NCI-H345 treated with DMSO at 0.1 percent for 48 hours (cell line): ENCODE results near the gene RPL29.
"Not testable (repeated sequence)": the region's sequence is repeated elsewhere in the genome, so short reads cannot be mapped to it uniquely, and the experiment has no call there.

Source experiments
- DNase-seq: peaks from one replicate; lab custom pipeline; 2025; ENCODE audit not compliant: unreplicated experiment; lab: John Stamatoyannopoulos, UW

RPL29 gene

DNA sequence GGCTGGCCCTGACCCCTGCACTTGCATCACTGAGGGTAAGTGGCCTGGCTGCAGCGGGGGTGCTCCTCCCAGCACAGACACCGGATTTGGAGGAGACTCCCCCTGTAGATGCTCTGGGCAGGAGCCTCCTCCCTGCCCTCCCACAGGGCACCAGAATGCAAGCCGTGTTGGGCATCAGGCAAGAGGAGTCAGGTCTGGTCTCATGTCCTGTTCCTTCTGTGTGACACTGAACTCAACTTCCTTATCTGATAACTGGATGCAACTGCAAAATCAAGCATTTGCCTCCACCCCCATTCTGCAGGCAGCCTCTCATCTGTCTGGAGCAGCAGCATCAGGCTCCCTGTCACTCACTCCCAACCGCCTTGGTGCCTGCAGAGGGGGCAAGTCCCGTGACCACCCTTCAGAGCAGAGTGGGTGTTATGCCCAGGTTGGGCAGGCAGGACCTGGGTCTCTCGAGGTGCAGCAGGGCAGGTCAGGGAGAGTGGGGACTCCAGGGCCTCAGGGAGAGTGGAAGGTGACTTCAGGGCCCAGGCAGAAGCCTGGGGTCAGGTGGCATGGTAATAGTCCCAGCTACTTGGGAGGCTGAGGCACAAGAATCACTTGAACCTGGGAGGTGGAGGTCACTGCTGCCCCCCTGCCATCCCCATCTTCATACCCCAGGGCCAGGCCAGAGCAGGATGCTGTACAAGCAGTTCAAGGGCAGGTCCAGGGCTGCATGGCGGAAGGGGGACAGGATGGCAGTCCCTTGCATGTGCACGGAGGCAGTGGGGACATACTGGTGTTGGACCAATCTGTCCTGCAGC is 10.5 kb upstream of the RPL29 start:
- DNase-seq = no peak

DNA sequence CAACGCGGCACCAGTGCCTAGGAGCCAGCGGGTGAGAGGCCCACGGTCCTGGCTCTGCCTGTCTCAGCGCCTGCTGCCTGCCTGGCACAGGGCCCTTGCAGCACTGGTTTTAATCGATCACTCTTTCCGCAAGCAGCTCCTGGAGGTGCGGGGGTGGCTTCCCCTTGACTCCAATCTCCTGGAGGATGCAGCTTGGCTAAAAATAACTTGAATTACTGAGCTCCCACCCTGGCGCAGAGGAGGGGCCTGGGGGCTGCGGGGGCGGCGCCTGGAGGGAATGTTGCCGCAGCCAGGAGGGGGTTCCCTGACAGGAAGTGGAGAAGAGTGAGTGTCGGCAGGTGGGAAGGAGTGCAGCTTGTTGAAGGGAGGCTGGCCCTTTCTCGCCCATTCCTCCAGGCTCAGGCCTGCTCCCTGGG is 9.9 kb upstream of the RPL29 start:
- DNase-seq = peak; percentile 27

DNA sequence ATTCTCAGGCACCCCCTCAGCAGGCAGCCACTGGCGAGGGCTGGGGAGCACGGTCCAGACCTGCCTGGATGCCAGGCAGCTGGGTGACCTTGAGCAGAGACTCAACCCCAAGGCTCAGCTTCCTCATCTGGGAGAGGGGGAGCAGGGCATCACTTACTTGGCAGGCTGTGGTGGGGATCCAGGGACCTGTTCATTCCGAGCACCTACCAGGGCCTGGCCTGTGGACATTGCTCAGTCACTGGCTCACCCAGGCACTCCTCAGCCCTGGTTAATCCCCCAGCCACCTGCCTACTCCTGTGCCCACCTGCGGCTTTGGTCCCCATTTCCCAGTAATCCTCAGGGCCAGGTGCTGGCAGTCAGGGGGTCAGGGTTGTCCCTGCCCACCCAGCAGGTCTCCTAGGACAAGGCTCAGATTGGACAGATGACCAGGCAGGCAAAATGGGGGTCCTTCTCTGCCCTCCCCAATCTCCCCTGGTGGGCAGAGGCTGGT is 9.3 kb upstream of the RPL29 start:
- no peak for DNase-seq

DNA sequence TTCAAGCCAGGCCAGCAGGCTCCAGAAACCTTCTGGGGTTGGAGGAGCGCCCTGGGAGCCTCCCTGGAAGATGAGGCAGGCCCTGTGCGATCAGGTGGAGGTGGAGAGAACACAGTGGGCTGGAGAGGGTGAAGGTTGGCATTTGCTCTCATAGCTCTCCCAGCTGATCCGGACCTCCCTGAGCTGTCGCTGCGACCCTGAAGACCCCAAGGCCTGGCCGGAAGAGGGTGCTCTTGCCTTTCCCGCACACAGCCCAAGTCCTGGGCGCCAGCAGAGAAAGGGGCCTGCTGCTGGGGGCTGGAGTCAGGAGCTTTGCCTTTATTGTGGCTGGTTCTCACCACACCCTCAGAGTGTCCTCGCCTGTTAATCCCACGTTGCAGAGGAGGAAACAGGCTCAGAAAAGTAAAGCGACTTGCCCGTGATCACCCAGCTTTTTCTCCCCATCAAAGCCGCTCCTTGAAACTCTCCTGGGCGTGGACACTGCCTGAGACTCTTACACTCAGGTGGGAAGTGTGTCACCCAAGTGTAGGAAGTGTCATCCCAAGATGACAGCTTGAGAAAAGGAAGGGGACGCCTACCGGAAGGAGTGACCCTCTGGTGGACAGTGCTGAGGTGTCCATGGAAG is 8.6 kb upstream of the RPL29 start:
- DNase-seq = no peak

DNA sequence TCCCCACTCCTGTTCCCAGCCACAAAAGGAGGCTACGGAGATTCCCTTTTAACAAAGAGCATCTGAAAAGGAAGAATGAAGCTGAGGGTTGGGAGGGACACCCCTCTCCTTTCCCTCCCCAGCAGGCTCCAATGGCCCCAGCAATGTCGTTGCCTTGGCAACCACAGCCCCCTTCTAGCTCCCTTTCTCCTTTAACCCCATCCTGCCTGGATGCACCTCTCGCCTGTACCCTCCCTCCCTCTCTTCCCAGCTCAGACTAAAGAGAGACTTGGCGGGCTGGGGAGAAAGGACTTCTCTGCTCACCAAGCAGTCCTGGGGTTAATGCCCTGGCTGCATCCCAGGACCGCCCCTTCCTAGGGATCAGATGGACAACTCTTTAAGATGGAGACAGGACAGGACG is 7.1 kb upstream of the RPL29 start:
- DNase-seq = no peak

DNA sequence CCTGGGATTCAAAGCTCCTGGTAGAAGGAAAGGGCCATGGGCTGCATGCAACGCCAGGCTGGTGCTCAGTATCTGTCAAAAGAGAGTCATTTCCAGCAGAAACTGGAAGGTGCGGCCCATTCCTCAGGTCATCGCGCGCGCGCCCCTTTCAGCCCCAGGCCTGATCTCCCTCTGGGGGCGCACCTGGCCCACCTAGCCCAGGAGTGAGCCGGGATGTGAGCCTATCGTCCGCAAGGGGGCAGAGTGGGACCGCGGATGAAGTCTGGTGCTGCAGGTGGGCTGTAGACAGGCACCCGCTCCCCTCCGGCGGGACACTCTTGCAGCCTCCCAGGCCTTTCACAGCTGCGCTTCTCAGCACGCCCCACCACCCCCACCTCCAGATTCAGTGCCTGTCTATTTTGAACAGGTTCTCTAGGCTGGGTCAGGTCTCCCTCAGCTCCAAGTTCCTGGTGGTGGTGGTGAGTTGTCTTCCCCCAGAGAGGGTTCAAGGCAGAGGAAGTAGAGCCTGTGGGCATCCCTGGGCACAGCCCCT is 5.8 kb upstream of the RPL29 start:
- peak; percentile 55 for DNase-seq

DNA sequence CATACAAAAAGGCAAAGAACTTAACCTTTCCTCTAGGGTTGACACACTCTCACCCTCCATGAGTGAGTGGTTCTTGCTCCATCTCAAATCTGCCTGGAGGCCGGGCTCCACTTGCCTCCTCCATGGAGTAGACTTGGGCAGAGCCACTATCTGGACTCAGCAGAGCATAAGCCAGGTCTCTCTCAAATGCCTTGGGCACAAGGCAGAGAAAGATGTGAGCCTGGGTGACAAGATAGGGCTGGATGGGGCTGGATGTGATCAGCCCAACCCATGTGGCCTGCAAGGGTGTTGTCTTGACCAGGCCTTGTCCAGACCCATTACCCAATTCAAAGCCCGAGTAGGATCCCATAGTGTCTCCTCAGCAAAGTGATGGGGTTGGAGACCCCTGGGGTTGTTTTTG is 4.2 kb upstream of the RPL29 start:
- DNase-seq = no peak

DNA sequence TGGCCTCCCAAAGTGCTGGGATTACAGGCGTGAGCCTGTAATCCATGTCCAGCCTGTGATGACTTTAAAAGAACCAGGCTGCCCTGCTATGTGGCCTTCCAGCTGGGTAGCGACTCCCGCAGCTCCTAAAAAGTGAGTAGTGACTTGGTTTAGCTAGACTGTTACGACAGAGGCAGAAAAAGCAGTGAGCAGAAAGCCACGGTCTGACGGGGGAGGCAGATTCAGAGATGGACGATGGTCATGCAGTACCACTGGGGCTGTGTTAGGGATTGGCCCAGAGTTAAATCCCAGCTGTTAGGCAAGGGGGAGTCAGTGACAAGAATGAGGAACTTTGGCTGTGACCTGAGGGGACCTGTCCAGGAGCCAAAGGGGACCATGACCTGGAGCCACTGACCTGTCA is 3.1 kb upstream of the RPL29 start:
- DNase-seq = no peak

DNA sequence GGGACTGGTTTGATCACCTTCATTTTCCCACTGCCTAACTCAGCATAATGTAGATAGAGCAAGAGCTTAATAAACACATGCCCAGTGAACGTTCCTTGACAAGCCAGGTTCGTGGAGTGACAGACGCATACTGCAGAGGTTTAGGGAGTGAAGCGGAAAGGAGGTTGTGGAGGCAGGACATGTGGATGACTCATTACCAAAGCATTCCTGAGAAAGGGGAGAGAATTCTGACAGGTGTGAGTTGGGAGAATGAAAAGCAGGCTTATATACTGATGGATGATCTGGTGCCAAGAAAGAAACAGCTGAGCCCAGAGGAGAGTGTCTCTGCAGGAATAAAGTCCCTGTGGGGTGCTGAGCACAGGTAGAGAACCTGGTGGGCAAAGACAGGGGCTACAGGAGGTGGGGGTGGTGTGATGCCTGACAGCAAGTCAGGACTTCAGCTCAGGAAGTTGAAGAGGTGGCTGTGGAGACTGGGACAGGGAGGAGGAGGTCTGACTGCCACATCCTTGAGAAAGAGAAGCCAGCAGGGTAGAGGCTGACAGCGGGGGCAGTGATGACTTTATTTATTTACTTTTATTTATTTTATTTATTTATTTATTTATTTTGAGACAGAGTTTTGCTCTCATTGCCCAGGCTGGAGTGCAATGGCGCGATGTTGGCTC is 2.4 kb upstream of the RPL29 start:
- no peak for DNase-seq

DNA sequence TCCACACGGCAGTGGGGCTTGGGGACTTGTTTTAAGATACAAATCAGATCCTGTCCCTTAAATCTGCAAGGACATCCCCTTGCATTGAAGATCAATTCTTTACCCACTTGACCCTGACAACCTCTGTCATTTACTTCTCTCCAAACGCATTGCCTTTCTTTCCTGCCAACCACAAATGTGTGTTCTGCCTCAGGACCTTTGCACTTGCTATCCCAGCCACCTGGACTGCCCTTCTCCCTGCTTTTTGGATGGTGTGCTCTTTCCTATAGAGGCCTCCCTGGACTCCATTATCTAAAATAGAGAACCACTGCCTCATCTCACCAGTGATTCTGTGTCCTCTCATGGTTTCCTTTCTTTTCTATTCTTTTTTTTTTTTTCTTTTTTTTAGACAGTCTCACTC is 1.5 kb upstream of the RPL29 start:
- no peak for DNase-seq

DNA sequence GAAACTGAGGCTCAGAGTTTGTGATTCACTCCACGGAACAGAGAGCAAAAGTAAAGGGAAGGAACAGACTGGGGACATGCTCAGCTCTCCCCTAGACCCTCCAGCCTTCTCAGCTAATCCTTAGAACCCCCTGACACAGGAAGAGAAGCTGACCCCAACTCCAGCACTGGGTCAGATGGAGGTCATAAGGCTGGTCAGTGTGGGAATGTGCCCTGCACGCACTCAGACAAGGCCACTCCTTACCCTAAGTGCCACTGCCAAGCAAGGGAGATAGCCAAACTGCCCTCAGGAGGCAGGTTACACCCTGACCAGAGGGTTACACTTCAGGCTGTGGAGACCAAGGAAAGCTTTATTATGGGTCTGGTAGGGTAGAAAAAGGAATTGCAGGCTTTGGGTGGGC is 1.2 kb downstream of the RPL29 start:
- no peak for DNase-seq

DNA sequence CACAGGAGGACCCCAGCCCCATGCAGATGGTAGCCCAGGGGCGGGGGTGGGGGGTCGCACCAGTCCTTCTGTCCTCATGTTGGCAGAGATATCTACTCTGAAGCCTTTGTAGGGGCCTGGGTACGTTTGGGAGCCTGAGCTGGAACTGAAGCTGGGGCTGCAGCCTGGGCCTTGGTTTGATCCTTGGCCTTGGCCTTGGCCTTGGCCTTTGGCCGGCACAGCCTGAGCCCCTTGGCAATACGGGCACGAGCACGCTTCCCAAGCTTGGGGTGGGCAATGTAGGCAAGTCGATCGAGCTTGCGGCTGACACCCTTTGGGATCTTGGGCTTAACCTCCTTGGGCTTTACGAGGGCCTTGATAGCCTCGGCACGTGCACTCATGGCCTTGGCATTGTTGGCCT is 2.0 kb downstream of the RPL29 start:
- not testable (repeated sequence) for DNase-seq

DNA sequence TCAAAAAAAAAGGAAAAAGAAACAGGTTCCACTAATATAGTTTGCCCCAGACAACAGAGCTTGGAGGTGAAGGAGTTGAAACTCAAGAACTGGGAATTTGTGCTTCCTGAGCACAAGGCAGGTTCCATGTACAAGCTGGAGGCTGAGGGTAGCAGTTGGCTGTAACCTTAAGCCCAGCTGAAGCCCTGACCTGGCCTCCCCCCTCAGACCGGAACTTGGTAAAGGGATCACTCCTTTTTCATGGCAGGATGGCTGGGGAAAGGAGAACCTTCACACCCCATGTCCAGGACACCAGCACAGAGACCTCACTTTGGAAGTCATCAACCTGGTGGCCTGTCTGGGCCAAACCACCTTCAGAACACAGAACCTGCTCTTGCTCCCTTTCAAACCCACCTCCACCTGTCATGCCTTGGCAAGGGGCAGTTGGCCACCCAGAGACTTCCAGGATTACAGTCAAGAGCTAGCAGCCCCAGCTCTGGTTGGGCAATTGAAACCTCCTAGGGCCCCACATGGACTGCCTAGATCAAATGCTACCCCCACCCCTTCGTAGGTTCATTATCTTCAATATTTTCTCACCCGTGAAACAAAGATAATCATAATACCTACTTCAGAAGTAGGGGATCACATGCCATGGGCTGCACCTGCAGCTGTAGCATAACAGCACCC is 3.5 kb downstream of the RPL29 start:
- DNase-seq = no peak

DNA sequence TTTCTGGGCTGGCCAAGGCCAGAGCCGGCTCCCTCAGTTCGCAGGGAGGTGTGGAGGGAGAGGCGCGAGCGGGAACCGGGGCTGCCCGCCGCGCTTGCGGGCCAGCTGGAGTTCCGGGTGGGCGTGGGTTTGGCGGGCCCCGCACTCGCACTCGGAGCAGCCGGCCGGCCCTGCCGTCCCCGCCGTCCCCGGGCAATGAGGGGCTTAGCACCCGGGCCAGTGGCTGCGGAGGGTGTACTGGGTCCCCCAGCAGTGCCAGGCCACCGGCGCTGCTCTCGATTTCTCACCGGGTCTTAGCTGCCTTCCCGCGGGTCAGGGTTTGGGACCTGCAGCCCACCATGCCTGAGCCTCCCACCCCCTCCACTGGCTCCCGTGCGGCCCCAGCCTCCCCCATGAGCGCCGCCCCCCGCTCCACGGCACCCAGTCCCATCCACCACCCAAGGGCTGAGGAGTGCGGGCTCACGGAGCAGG is 5.2 kb downstream of the RPL29 start:
- DNase-seq = not testable (repeated sequence)

DNA sequence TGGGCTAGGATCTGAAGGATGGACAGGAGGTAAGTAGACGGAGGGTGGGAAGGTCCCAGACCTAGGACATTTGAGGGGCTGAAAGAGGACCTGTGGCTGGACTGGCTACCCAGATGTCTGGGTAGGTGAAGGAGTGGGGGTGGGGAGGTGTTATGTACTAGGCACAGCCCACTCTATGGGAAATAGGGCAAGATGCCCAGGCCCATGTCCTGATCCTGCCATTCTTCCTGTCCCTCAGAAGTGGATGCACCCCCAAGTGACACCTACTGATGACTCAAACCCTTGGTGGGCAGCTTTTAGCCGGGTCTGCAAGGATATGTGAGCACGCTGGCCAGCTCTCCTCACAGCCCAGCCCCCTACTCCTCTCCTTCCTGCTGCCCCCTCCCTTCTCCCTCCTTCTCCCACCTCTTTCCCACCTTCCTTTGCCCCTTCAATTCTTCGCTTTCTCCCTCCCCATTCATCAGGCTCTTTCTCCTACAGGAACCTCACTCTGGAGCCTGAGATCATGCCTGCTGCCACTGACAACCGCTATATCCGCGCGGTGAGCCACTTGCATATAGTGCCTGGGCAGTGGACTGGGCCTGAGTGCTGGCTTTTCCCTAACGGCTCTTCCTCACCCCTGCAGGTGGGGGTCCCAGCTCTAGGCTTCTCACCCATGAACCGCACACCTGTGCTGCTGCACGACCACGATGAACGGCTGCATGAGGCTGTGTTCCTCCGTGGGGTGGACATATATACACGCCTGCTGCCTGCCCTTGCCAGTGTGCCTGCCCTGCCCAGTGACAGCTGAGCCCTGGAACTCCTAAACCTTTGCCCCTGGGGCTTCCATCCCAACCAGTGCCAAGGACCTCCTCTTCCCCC is 7.2 kb downstream of the RPL29 start:
- no peak for DNase-seq

DNA sequence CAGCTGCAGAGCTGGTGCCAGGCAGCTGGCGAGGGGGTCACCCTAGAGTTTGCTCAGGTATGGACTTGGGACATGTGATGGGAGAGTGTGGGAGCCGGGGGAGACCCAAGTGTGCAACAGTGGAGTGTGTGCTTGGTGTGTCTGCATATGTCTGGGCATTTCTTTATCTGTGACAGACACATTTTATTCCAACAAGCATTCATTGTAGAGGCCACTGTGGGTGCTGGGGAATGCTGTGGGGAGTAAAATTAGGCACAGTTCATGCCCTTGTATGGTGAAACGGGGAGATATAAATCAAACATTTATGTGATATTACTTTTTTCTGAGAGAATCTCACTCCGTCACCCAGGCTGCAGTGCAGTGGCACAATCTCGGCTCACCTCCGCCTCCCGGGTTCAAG is 8.1 kb downstream of the RPL29 start:
- no peak for DNase-seq

DNA sequence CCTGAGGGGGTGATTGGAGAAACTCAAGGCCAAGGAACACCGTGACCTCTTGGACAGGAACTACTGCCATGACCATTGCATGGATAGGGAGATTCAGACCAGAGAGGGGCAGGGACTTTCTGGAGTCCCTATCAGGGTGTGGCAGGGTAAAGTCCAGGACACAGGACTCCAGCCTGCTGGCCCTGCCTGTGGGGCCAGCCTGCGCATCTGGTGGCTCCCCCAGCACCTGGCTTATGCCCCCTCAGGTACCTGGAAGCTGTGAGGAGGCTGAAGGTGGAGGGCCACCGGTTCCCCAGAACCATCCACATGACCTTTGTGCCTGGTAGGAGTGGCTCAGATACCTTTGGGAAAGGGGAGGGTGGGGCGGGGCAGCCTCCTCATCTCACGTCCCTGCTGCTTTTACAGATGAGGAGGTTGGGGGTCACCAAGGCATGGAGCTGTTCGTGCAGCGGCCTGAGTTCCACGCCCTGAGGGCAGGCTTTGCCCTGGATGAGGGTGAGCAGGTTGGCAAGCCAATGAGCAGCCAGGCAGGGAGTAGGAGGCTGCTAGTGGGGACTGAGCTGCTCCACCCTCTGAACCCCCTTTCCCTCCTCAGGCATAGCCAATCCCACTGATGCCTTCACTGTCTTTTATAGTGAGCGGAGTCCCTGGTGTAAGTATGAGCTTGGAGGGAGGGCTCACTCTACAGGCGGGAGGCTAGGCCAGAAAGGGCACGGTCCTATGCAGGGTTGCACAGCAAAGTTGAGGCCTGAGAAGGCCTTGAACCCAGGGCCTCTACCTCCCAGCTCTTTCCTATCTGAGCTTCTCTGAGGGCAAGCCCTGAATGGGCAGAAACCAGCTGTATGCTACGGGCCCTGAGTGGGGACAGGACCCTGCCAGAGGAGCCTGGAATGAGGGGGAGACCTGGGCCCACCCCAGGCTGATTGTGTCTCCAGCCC is 9.4 kb downstream of the RPL29 start:
- no peak for DNase-seq

DNA sequence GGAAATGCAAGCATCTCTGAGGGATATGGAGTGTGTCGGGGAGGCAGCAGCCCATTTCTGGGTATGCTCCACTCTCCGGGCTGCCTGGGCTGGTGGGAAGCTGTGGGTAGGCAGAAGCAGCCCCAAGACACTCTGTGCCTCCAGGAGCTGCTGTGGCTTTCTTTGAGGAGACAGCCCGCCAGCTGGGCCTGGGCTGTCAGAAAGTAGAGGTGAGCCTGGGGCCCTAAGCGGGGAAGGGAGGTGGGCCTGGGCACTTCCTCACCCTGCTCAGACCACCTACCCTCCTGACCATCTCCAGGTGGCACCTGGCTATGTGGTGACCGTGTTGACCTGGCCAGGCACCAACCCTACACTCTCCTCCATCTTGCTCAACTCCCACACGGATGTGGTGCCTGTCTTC is 10.6 kb downstream of the RPL29 start:
- DNase-seq = no peak

DNA sequence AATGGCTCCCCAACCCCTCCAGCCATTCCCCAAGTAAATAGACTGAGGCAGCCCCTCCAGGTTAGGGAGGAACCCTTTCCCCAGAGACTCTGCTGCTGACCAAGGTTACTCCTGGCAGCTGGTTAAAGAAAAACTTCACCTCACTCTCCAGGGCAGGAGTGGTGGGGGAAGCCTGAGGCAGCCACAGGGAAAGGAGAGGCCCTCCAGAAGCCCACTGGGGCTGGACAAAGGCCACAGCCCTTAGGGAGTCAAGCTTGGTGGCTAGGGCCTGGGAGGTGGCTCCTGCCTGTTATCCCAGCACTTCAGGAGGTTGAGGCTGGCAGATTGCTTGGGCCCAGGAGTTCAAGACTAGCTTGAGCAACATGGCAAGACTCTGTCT is 11.4 kb downstream of the RPL29 start:
- DNase-seq = no peak
